Right ventricle myocardium superior (tissue), 1 donor: ENCODE data around the gene RAB31. TPM values are rescaled to one million over a fixed set of nuclear protein-coding genes. Genes with fewer than 3 reads are reported as not detected.
"Not testable (repeated sequence)": the region's sequence is repeated elsewhere in the genome, so short reads cannot be mapped to it uniquely, and the experiment has no call there.

Experiments used
- ATAC-seq: fragments of 200-7000 bp; cut with Tn5 transposase; one replicate; pipeline ENCODE4 v1.9.1; 2020; ENCODE audit warnings: mild to moderate bottlenecking; ENCODE audit not compliant: poor library complexity
- DNase-seq: peaks from one replicate; pipeline ENCODE4 v3.0.0-alpha.2; 2020
- intact Hi-C: fragments of 100-400 bp; cut with DNase I; formaldehyde crosslinking; loops from one replicate; pipeline ENCODE4 v1.11.2; 2022
- total RNA-seq: library from RNA; stranded (reverse); fragmentation: NEBNext Ultra II Directional; extraction: Animal tissue kit (Norgen Biotek cat#: 25700); gene quantifications from one replicate; pipeline ENCODE4 v1.2.1, GENCODE V29; 2021
- donor health status: DM: no; HTN: yes; CAD: no; lungs with severe emphysema.

Gene RAB31
- total RNA-seq, 1 donor from 2014 or later, result 12.1 TPM

GRCh38 chr18:9838144-9838877 is 130.2 kb downstream of the RAB31 start:
- intact Hi-C loops, result no loop called here
- ATAC-seq (peak; percentile 90), DNase-seq (peak; percentile 57)

- ATAC-seq (peak; percentile 12), DNase-seq (no peak)
- intact Hi-C loops, result no loop called here
Measured at GRCh38 chr18:9839211-9839610, 131.1 kb downstream of the RAB31 start.

- DNase-seq (no peak), ATAC-seq (no peak)
- intact Hi-C loops, result no loop called here
Measured at GRCh38 chr18:9839853-9840252, 131.8 kb downstream of the RAB31 start.

- DNase-seq, result no peak
- intact Hi-C loops, result no loop called here
- no peak for ATAC-seq
Measured at GRCh38 chr18:9841752-9842151, 133.7 kb downstream of the RAB31 start.

GRCh38 chr18:9842448-9842847 is 134.3 kb downstream of the RAB31 start:
- intact Hi-C loops, result no loop called here

GRCh38 chr18:9845256-9845655 is 137.2 kb downstream of the RAB31 start:
- intact Hi-C loops, result no loop called here
- no peak for ATAC-seq
- no peak for DNase-seq

More at GRCh38 chr18:9842448-9842847, 134.3 kb downstream of the RAB31 start:
- DNase-seq (no peak), ATAC-seq (no peak)

DNA sequence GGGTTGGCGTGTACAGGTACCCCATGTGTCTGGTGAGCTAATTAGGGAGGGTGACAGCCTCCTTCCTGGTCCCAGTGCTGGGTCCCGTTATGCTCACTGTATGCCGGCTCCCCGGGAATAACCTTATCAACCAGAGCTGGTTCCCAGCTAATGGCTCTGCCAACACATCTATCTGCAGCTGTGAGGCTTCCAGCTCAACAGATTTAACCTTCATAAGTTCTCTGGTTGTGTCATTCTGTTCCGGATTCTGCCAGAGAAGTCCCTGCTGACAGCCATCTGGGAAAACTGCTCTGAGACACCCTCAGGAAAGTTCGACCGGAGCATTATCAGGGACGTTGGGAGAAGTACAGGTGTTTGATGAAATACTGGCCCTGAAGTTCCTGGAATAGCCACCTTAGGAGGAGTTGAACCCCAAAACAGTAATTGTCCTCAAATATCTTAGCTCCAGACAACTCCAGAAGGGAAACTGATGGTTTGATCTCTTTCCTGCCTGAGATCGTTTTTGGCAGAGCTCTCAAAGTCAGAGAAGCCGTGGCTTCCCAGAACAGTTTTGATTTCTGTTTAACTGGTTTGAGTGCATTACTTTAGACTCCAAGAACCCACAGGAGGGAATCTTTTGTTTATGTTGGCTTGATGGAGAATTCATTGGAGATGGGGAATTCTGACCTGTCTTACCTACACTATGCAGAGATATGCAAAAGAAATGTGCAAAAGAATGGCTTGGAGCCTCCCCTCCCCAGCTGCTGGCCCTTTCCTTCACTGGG is 138.2 kb downstream of the RAB31 start:
- no peak for DNase-seq
- peak; percentile 78 for ATAC-seq
- intact Hi-C loops, result no loop called here

DNA sequence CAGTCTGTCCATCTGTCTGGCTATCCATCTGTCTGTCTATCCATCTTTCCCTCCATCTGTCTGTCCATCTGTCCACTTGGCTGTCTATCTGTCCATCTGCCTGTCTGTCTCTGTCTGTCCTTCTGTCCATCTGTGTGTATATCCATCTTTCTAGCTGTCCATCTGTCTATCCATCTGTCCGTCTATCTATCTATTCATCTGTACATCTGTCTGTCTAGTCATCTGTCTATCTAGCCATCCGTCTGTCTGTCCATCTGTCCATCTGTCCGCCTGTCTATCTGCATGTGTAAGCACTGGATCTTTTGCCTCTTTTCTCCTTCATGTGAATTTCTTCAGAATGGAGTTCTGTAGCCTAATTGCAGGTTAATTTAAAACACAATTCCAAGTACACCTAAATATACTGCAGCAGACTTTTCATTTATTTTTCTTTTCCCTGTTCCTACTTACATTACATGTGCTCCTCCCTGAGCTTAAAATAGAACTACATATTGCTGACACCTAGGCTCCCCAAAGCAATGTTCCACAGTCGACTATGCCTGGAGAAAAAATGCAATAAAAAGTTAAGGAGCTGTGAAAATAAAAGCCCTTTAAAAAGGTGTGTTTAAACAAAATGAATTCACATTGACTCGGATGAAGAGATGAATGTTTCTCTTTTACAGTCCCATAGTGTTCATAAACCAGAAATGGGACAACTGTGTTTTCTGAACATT is 140.2 kb downstream of the RAB31 start:
- ATAC-seq, result peak; percentile 30
- DNase-seq, result no peak

DNA sequence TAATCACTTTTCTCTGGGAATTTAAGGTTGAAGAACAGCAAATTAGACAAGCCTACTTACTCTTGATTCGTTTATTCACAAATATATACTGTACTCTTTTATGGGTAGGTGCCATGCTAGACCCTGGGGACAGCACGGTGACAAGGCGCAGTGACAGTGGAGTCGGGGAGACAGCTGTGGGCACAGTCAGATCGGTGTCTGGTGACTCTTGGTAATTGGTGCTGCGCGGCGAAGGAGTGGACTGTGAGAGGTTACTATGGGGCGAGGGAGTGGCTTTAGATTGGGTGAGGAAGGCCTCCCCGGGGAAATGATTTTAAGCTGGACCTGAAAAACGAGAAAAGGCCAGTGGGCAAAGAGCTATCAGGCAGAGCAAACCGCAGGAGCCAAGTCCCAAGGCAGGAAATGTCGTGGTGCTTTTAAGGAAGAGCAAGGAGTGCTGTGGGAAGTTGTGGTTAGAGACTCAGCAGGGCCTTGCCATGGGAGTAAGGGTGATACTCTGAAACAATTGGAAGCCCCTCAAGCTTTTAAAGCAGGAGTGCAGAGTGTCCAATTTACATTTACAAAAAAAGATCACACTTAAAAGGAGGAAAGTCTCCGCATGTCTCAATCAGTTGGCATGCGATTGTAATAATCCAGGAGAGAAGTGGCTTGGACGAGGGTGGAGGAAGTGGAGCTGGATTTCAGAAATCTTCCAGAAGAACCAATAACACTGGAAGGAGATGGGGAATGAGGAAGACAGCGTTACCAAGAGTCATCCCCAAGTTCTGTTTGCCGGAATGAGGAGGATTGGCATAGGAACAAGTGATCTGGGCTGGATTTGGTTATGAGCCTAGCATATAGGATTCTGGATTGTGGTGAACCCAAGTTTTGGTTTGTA is 141.5 kb downstream of the RAB31 start:
- intact Hi-C loops, result no loop called here
- ATAC-seq (peak; percentile 86), DNase-seq (peak; percentile 76)

More for the DNA sequence above, 140.2 kb downstream of the RAB31 start:
- intact Hi-C loops, result no loop called here

- intact Hi-C loops, result no loop called here
- no peak for DNase-seq
Measured at GRCh38 chr18:9850309-9850708, 142.2 kb downstream of the RAB31 start.

DNA sequence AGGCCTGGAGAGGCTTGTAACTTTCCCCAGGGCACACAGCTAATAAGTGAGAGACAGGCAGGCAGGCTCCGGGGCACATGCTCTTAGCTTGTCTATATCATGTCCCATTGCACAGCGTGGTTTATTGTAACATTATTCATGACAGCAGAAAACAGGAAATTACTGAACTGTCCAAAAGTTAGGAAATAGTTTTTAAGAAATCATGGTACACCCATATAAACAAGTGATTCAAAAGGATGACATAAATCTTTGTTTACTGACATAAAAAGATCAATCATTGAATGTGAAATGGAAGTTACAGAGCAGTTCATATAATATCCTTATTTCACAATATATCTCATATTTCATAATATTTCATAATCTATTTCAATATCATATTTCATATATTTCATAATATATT is 143.4 kb downstream of the RAB31 start:
- intact Hi-C loops, result no loop called here
- no peak for ATAC-seq
- no peak for DNase-seq

More at GRCh38 chr18:9850309-9850708, 142.2 kb downstream of the RAB31 start:
- no peak for ATAC-seq

DNA sequence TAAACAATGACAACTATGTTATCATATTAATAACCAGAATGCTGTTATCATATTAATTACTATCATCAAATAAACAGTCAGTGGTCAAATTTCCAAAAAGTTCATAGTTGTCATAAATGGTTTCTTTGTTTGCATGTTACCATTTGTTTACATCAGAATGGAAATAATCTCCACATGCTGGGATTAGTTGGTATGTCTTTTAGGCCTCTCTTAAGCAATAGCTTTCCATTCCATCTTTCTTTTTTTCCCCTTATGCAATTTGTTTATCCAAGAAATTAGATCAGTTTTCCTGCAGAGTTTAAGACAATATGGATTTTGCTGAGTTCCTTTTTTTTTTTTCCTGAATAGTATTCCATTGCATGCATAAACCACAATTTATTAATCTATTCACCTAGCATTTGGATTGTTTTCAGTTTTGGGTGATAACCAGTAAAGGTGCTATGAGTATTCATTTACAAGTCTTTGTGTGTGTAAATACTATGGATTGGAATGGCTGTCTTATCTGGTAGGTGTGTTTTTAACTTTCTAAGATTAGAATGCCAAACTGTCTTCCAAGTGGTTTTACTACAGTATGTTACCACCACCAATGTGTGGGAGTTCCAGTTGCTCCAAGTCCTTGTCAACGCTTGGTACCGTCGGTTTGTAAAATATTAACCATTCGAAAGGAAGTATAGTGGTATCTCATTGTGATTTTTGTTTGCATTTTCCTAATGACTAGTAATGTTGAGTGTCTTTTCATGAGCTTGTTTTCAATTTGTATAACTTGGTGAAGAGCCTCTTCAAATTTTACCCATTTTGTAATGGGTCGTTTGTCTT is 144.4 kb downstream of the RAB31 start:
- intact Hi-C loops, result no loop called here

DNA sequence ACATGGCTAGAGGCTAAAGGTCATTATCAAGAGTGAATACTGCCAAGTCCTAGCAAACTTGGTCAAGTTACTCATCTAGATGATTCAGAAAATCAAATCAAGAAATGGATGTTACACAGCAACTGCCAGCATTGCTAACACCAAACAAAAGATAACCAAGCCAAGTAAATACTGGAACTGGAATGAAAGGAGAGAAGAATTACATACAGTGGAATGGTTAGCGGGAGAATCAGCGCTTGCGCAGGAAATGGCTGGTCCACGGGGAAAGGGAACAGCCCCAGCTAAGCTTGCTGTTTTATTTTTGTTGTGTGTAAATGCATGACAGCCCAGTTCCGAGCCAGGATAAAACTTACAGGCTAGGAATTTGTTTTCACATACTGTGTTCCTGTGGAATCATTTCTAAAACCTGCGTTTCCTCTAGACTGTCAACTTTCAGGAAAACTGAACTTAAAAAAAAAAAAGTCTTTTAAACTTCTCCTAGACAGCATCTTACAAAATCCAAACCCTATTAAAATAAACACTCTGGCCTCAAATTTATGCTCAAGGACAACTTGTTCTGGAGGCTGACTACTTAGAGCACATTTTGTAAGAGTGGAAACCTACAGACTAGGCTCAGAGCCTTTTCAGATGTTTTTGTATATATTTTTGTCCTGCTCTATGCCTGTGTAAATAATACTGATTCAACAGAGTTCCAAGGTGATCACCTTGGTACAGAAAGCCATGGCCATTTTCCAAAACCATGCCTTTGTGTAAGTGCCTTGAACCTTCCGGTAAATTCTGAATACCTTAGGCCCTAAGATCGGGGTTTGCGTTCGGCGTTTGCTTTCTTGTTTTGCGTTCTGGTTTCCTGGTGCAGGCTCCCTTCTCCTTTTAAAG is 146.9 kb downstream of the RAB31 start:
- intact Hi-C loops, result no loop called here
- DNase-seq (no peak), ATAC-seq (no peak)

More for the DNA sequence above, 144.4 kb downstream of the RAB31 start:
- DNase-seq (no peak), ATAC-seq (no peak)

GRCh38 chr18:9855681-9856080 is 147.6 kb downstream of the RAB31 start:
- ATAC-seq, result no peak
- DNase-seq, result no peak
- intact Hi-C loops, result no loop called here

DNA sequence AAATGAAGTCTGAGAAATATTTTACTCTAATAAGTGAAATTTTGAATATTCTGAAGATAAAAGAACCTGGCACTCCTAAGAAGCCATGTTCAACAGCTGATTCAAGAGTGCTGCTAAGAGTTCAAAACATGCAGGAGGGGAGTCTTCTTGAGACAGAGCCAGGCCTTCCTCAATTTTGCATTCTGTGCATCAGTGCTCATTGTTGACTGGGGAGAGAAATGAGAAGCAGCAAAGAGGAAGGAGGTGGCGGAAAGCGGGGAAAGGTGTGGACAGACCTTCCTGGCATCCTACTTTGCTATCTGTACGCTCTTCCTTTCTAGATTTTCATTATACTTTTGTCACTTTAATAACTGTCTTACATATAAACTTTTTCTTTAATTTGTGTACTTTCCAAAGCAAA is 148.0 kb downstream of the RAB31 start:
- ATAC-seq (peak; percentile 21), DNase-seq (no peak)
- intact Hi-C loops, result no loop called here

DNA sequence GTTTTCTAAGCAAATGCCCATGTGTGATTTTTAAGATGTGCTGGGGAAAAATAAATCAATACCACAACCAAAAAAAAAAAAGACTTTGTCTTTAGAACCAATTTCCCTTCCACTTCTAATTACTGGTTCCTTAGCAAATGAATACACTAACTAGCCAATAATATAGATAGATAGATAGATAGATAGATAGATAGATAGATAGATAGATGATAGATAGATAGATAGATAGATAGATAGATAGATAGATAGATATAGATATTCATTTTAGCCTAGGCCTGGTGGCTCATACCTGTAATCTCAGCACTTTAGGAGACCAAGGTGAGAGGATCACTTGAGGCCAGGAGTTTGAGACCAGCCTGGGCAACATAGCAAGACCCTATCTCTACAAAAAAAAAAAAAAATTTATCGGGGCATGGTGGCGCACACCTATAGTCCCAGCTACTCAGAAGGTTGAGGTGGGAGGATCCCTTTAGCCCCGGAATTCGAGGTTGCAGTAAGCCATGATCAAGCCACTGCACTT is 149.4 kb downstream of the RAB31 start:
- ATAC-seq, DNase-seq, intact Hi-C loops: not testable (repeated sequence)

DNA sequence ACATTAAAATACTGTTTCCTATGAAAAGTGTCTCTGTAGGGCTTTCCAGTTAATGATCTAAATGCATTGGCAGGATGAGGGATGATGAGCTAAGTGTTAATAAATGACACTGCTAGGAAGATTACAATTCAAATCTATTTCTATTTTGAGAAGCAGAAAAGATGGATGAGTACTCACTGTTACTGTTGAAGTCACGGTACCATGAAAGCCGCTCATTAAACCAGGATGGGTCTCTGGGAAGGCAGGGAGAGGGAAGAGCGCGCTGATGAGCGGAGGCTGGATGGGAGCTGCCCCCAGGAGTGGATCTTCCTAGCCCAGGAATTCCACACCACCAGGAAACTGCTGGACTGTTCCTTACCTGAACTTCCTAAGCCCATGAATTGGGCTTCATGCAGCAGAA is 150.5 kb downstream of the RAB31 start:
- intact Hi-C loops, result no loop called here
- no peak for DNase-seq

More for the DNA sequence above, 150.5 kb downstream of the RAB31 start:
- no peak for ATAC-seq
